Right lobe of liver (tissue), 6 donors: ENCODE data around the gene HERPUD1. TPM values are rescaled to one million over a fixed set of nuclear protein-coding genes. Genes with fewer than 3 reads are reported as not detected.

Experiments
- ATAC-seq, 4 donors: fragments of 200-7000 bp; cut with Tn5 transposase; one replicate each; pipeline ENCODE4 v1.9.1; 2020; ENCODE audit warnings: mild to moderate bottlenecking in 4 of 4, moderate library complexity in 4 of 4
- DNase-seq, 3 donors: peaks; one replicate each; pipeline ENCODE4 v3.0.0-alpha.2; 2020
- H3K27ac ChIP-seq, 3 donors: fragments of 200-600 bp; one replicate each; pipeline ENCODE4 v1.8.0; 2022
- H3K27me3 ChIP-seq, 2 donors: fragments of 200-600 bp; one replicate each; pipeline ENCODE4 v1.8.0; 2022
- H3K36me3 ChIP-seq, 4 donors: fragments of 200-600 bp; sonication (generic) in 1 of 4; one replicate each; pipeline versions ENCODE4 v1.5.1 to v1.8.0; 2017 to 2022; ENCODE audit warnings: control low read depth in 1 of 4
- H3K4me1 ChIP-seq, 4 donors: fragments of 200-600 bp; sonication (generic) in 1 of 4; one replicate each; pipeline versions ENCODE4 v1.5.1 to v1.8.0; 2017 to 2022; ENCODE audit warnings: control low read depth in 1 of 4
- H3K4me3 ChIP-seq, 3 donors: fragments of 200-600 bp; one replicate each; pipeline ENCODE4 v1.8.0; 2022
- H3K9me3 ChIP-seq, 4 donors: fragments of 200-600 bp; sonication (generic) in 1 of 4; one replicate each; pipeline versions ENCODE4 v1.5.1 to v1.8.0; 2017 to 2022; ENCODE audit warnings: control low read depth in 1 of 4
- POLR2A ChIP-seq: fragments of 450-650 bp; IDR thresholded peaks from one replicate; pipeline ENCODE4 v1.6.1; 2017; ENCODE audit warnings: antibody characterized with exemption, mild to moderate bottlenecking
- WGBS: methylation state at CpG from one replicate; pipeline ENCODE4 v1.1.6; 2018; ENCODE audit warnings: low coverage, low lambda C conversion rate; ENCODE audit not compliant: insufficient coverage; ENCODE audit errors: missing lambda C conversion rate; 5-methylcytosine and 5-hydroxymethylcytosine counted together
- intact Hi-C, 2 donors: fragments of 100-400 bp; cut with DNase I; formaldehyde crosslinking; loops; one replicate each; pipeline versions ENCODE4 v1.11.2 to v1.14.1; 2022
- total RNA-seq, 6 experiments: library from RNA; depleted of rRNA in 2 of 6; stranded (reverse); fragments of >200 nt in 2 of 6; fragmentation: NEBNext Ultra II Directional in 3 of 6; extraction: Animal tissue kit (Norgen Biotek cat#: 25700) in 3 of 6; gene quantifications; one replicate each; pipeline versions ENCODE4 v1.1.0 to v1.2.4, GENCODE V29; 2016 to 2023
- TF ChIP-seq, protein P1 (sequence below), 4 donors: fragments of 200-600 bp in 3 of 4; fragments of 450-650 bp in 1 of 4; IDR thresholded peaks; one replicate each; pipeline versions ENCODE4 v1.5.1 to v1.8.0; 2016 to 2022; ENCODE audit warnings: antibody characterized with exemption in 4 of 4, mild to moderate bottlenecking in 2 of 4
- donor health status: DM: no; HTN: yes; CAD: no.
- donor health status: DM: no; HTN: no; CAD: no.
- donor health status: DM: no; HTN: no; CAD: no.
- donor health status: DM: no; HTN: yes; CAD: no.
- donor health status: DM: no; HTN: yes; CAD: no.

Gene HERPUD1
- total RNA-seq, 6 experiments from 2014 or later: 103 to 185 (median 133) TPM

DNA sequence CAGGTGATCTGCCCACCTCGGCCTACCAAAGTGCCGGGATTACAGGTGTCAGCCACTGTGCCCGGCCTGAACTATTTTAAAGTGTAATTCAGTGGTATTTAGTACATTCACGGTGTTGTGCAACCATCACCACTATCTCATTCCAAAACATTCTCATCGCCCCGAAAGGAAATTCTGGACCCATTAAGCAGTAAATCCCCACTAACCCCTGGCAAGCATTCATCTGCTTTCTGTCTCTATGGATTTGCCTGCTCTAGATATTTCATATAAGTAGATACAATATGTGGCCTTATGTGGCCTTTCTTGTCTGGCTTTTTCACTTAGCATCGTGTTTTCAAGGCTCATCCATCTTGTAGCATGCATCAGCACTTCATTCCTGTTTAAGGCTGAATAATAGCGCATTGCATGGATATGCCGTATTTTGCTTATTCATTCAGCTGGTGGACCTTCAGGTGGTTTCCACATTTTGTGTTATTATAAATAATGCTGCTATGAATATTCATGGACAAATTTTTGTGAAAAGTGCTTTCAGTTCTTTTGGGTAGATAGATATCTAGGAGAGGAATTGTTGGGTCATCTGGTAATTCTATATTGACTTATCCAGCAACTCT is 8.4 kb upstream of the HERPUD1 start:
- no peaks in the 10 kb centered on the region for H3K36me3 ChIP-seq
- ATAC-seq (peak in 3 of 4 donors; percentile 13 to 29 (median 19)), DNase-seq (no peak)
- H3K27ac ChIP-seq: peak overlapping the region in 2 of 3 donors; percentile 44 to 48
- H3K9me3 ChIP-seq: no peaks in the 10 kb centered on the region
- H3K4me1 ChIP-seq: peaks cover 0 to 13% (median 5%) of the 10 kb centered on the region in 4 donors
- WGBS: 47% methylated on average over 9 of the region's 9 CpGs
- H3K4me3 ChIP-seq: no peak overlapping the region
- intact Hi-C loops: no loop called here
- H3K27me3 ChIP-seq: no peaks in the 10 kb centered on the region
- TF ChIP-seq, protein P1, sequence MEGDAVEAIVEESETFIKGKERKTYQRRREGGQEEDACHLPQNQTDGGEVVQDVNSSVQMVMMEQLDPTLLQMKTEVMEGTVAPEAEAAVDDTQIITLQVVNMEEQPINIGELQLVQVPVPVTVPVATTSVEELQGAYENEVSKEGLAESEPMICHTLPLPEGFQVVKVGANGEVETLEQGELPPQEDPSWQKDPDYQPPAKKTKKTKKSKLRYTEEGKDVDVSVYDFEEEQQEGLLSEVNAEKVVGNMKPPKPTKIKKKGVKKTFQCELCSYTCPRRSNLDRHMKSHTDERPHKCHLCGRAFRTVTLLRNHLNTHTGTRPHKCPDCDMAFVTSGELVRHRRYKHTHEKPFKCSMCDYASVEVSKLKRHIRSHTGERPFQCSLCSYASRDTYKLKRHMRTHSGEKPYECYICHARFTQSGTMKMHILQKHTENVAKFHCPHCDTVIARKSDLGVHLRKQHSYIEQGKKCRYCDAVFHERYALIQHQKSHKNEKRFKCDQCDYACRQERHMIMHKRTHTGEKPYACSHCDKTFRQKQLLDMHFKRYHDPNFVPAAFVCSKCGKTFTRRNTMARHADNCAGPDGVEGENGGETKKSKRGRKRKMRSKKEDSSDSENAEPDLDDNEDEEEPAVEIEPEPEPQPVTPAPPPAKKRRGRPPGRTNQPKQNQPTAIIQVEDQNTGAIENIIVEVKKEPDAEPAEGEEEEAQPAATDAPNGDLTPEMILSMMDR (IDR thresholded peaks at IDR 0.05): no peak
- TF ChIP-seq POLR2A: no peak

DNA sequence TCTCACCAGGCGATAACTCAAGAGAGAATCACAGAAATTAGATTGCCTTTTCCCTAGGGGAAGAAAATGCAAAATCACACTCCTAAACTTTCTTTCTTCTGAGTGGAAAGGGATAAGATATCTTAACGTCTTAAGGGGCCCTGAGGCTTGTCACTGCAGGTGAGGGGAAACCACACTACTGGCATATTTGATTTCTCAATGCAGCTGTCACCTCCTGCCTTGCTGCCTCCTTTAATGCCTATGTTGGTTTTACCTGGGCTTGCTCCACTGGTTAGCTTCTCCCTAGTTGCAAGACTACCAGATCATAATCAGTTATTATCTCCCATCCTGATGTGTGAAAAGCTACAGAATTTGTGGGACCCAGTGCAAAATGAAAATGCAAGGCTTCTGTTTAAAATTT is 4.5 kb upstream of the HERPUD1 start:
- ATAC-seq (no peak), DNase-seq (no peak)
- TF ChIP-seq, protein P1 (IDR thresholded peaks at IDR 0.05): no peak
- no peak for TF ChIP-seq POLR2A
- Histone ChIP-seq H3K4me3 (no peak overlapping the region), H3K27me3 (no peaks in the 10 kb centered on the region), H3K9me3 (no peaks in the 10 kb centered on the region), H3K27ac (no peak overlapping the region), H3K36me3 (no peaks in the 10 kb centered on the region), H3K4me1 (peaks cover 0 to 10% (median 5%) of the 10 kb centered on the region in 4 donors)
- WGBS: 69% methylated on average over 2 of the region's 2 CpGs
- intact Hi-C loops: no loop called here

DNA sequence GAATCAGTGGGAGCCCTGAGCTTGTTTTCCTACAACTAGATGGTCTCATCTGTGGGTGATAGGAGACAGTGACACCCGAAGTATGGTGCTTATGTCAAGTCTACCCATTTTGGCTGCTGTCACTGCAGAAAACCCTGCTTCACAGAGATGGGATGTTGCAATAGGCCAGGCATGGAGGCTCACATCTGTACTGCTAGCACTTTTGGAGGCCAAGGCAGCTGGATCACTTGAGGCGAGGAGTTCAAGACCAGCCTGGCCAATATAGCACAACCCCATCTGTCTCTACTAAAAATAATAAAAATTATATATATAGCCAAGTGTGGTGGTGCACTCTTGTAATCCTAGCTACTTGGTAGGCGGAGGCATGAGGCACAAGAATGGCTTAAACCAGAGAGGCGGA is 2.3 kb upstream of the HERPUD1 start:
- 98% methylated on average over 4 of the region's 4 CpGs for WGBS
- ATAC-seq (no peak), DNase-seq (no peak)
- H3K9me3 ChIP-seq: no peaks in the 10 kb centered on the region
- H3K4me3 ChIP-seq: no peak overlapping the region
- H3K4me1 ChIP-seq: peaks cover 0 to 10% (median 2%) of the 10 kb centered on the region in 4 donors
- TF ChIP-seq, protein P1 (IDR thresholded peaks at IDR 0.05): no peak
- TF ChIP-seq POLR2A: no peak
- no peak overlapping the region for H3K27ac ChIP-seq
- intact Hi-C loops: no loop called here
- no peaks in the 10 kb centered on the region for H3K36me3 ChIP-seq
- H3K27me3 ChIP-seq: no peaks in the 10 kb centered on the region

DNA sequence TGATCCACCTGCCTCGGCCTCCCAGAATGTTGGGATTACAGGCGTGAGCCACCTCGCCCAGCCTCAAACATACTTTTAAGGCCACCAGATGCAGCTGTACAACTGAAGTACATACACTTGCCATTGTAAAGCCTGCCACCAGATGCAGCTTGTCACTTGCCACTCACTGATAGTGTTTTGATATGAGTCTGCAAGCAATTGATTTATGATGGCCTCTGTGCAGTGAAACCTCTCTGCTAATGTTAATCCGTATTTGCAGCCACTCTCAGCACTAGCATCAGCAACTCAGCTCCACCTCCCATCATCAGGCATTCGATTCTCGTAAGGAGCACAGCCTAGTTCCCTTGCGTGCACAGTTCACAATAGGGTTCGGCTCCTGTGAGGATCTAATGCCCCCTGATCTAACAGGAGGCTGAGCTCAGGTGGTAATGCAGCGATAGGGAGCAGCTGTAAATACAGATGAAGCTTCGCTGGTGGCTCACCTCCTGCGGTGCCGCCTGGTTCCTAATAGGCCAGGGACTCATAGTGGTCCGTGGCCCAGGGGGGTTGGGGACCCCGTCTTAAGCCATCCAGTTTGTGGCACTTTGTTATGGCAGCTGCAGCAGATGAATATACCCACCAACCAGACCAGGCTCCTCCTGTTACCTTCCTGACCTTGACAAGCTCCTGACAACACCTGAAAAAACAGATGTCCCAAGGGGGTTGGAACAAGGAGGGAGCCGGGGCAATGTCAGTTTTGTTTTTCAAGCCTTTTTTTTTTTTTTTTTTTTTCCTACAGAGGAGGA is 1.3 kb upstream of the HERPUD1 start:
- WGBS: 88% methylated on average over 9 of the region's 15 CpGs
- H3K9me3 ChIP-seq: no peaks in the 10 kb centered on the region
- H3K27me3 ChIP-seq: no peaks in the 10 kb centered on the region
- no peak for TF ChIP-seq POLR2A
- TF ChIP-seq, protein P1 (IDR thresholded peaks at IDR 0.05): no peak
- DNase-seq: no peak
- ATAC-seq: no peak
- intact Hi-C loops: no loop called here
- no peak overlapping the region for H3K4me3 ChIP-seq
- H3K36me3 ChIP-seq: peaks cover 0 to 10% (median 6%) of the 10 kb centered on the region in 4 donors
- peaks cover 0 to 12% (median 3%) of the 10 kb centered on the region in 4 donors for H3K4me1 ChIP-seq
- peak overlapping the region in 2 of 3 donors; percentile 98 to 100 for H3K27ac ChIP-seq
